ENCODE data around the gene SPI1. TPM values are rescaled to one million over a fixed set of nuclear protein-coding genes. Genes with fewer than 3 reads are reported as not detected.

The SPI1 gene
- polyA plus RNA-seq (2013), result 73.8 TPM

- H3K4me1 ChIP-seq (ENCODE audit: control extremely low read depth in 1 of 4, control insufficient read depth in 4 of 4, insufficient read depth in 4 of 4, low read length in 3 of 4), result peaks cover 3 to 61% (median 58%) of the 10 kb centered on the region in 4 experiments
- CTCF ChIA-PET, result interaction anchor here (0.6 to 8.2 kb wide), 10 partner anchors 9 to 142 kb away, joined by 3 to 136 read pairs (median 9); partner anchors contain the start of gene SLC39A13
- peak within 1 kb of the TSS; percentile 68 to 93 (median 78) for H3K4me3 ChIP-seq (ENCODE audit: control insufficient read depth in 1 of 7, extremely low read depth in 1 of 7, insufficient read depth in 4 of 7, low read depth in 2 of 7, low read length in 6 of 7)
- peak; percentile 93 to 99 (median 98) for DNase-seq
- POLR2A ChIA-PET, result interaction anchor here (0.5 to 3.7 kb wide), 12 partner anchors 9 to 1034 kb away, joined by 3 to 68 read pairs (median 5); partner anchors contain the start of genes PSMC3 and SLC39A13
- H3K9me3 ChIP-seq (ENCODE audit: control extremely low read depth in 1 of 5, control insufficient read depth in 4 of 5, insufficient read depth in 2 of 5, low read depth in 1 of 5, low read length in 4 of 5), result no peaks in the 10 kb centered on the region
- peak within 1 kb of the TSS; percentile 92 to 95 for H3K27ac ChIP-seq (ENCODE audit: insufficient read depth in 1 of 2, low read depth in 1 of 2, low read length in 2 of 2, poor library complexity in 1 of 2, severe bottlenecking in 2 of 2)
- 2% methylated on average over 23 of the region's 31 CpGs for WGBS (ENCODE audit: insufficient coverage)
- H3K27me3 ChIP-seq (replicated peaks in 2 of 5; ENCODE audit: control insufficient read depth in 4 of 5, insufficient read depth in 5 of 5, low read length in 4 of 5), result no peaks in the 10 kb centered on the region
- peaks cover 7 to 41% (median 25%) of the 10 kb centered on the region in 4 experiments for H3K36me3 ChIP-seq (ENCODE audit: control insufficient read depth in 4 of 4, insufficient read depth in 4 of 4, low read length in 3 of 4)
Measured at GRCh38 chr11:47378010-47378835, at the start of gene SPI1. Gene SPI1 (minus strand): TSS chr11:47378547. CDS start chr11:47378353, 194 bp downstream.

- H3K9me3 ChIP-seq (ENCODE audit: control extremely low read depth in 1 of 5, control insufficient read depth in 4 of 5, insufficient read depth in 2 of 5, low read depth in 1 of 5, low read length in 4 of 5), result no peaks in the 10 kb centered on the region
- ChIA-PET CTCF (interaction anchor here (1.0 to 4.0 kb wide), 3 partner anchors 12 to 61 kb away, joined by 3 to 46 read pairs (median 3); no protein-coding TSS in a partner anchor), POLR2A (interaction anchor here (0.6 to 1.0 kb wide), 6 partner anchors 10 to 297 kb away, joined by 3 to 8 read pairs (median 3); partner anchors contain the start of gene SPI1)
- peak within 1 kb of the TSS; percentile 66 to 100 (median 98) for H3K4me3 ChIP-seq (ENCODE audit: control insufficient read depth in 1 of 7, extremely low read depth in 1 of 7, insufficient read depth in 4 of 7, low read depth in 2 of 7, low read length in 6 of 7)
- H3K4me1 ChIP-seq (ENCODE audit: control extremely low read depth in 1 of 4, control insufficient read depth in 4 of 4, insufficient read depth in 4 of 4, low read length in 3 of 4), result peaks cover 5 to 17% (median 13%) of the 10 kb centered on the region in 4 experiments
- peak within 1 kb of the TSS; percentile 98 to 99 for H3K27ac ChIP-seq (ENCODE audit: insufficient read depth in 1 of 2, low read depth in 1 of 2, low read length in 2 of 2, poor library complexity in 1 of 2, severe bottlenecking in 2 of 2)
- peaks cover 0 to 35% (median 17%) of the 10 kb centered on the region in 4 experiments for H3K36me3 ChIP-seq (ENCODE audit: control insufficient read depth in 4 of 4, insufficient read depth in 4 of 4, low read length in 3 of 4)
- H3K27me3 ChIP-seq (replicated peaks in 2 of 5; ENCODE audit: control insufficient read depth in 4 of 5, insufficient read depth in 5 of 5, low read length in 4 of 5), result no peaks in the 10 kb centered on the region
- WGBS (ENCODE audit: insufficient coverage), result under 1% methylated on average over 43 of the region's 62 CpGs
- peak; percentile 97 to 98 (median 97) for DNase-seq
Measured at GRCh38 chr11:47426062-47426956, 48.0 kb upstream of the SPI1 start, which contains the start of gene PSMC3. Gene PSMC3 (minus strand): TSS chr11:47426439. CDS start chr11:47426279, 160 bp downstream.

- Histone ChIP-seq H3K9me3 (ENCODE audit: control extremely low read depth in 1 of 5, control insufficient read depth in 4 of 5, insufficient read depth in 2 of 5, low read depth in 1 of 5, low read length in 4 of 5) (no peaks in the 10 kb centered on the region), H3K4me1 (ENCODE audit: control extremely low read depth in 1 of 4, control insufficient read depth in 4 of 4, insufficient read depth in 4 of 4, low read length in 3 of 4) (peaks cover 5 to 17% (median 13%) of the 10 kb centered on the region in 4 experiments), H3K27ac (ENCODE audit: insufficient read depth in 1 of 2, low read depth in 1 of 2, low read length in 2 of 2, poor library complexity in 1 of 2, severe bottlenecking in 2 of 2) (peak overlapping the region; percentile 98 to 99), H3K27me3 (replicated peaks in 2 of 5; ENCODE audit: control insufficient read depth in 4 of 5, insufficient read depth in 5 of 5, low read length in 4 of 5) (no peaks in the 10 kb centered on the region), H3K36me3 (ENCODE audit: control insufficient read depth in 4 of 4, insufficient read depth in 4 of 4, low read length in 3 of 4) (peaks cover 0 to 40% (median 21%) of the 10 kb centered on the region in 4 experiments), H3K4me3 (ENCODE audit: control insufficient read depth in 1 of 7, extremely low read depth in 1 of 7, insufficient read depth in 4 of 7, low read depth in 2 of 7, low read length in 6 of 7) (peak overlapping the region; percentile 66 to 100 (median 98))
- POLR2A ChIA-PET, result interaction anchor here (0.6 to 1.0 kb wide), 6 partner anchors 9 to 298 kb away, joined by 3 to 8 read pairs (median 3); partner anchors contain the start of gene SPI1
- CTCF ChIA-PET, result interaction anchor here (1.0 to 4.0 kb wide), 4 partner anchors 12 to 167 kb away, joined by 3 to 46 read pairs (median 4); partner anchors contain the start of gene NR1H3
- DNase-seq, result no peak
- WGBS (ENCODE audit: insufficient coverage), result 0% methylated on average over 5 of the region's 14 CpGs
Measured at GRCh38 chr11:47425611-47426010, 47.3 kb upstream of the SPI1 start.

GRCh38 chr11:47418454-47419259 lies 40.3 kb upstream of the SPI1 start:
- 95% methylated on average over 21 of the region's 23 CpGs for WGBS (ENCODE audit: insufficient coverage)
- H3K27me3 ChIP-seq (replicated peaks in 2 of 5; ENCODE audit: control insufficient read depth in 4 of 5, insufficient read depth in 5 of 5, low read length in 4 of 5), result no peaks in the 10 kb centered on the region
- H3K36me3 ChIP-seq (ENCODE audit: control insufficient read depth in 4 of 4, insufficient read depth in 4 of 4, low read length in 3 of 4), result peaks cover 7 to 83% (median 44%) of the 10 kb centered on the region in 4 experiments
- H3K4me3 ChIP-seq (ENCODE audit: control insufficient read depth in 1 of 7, extremely low read depth in 1 of 7, insufficient read depth in 4 of 7, low read depth in 2 of 7, low read length in 6 of 7), result no peak overlapping the region
- CTCF ChIA-PET, result interaction anchor here (1.3 kb wide), 1 partner anchor 22 kb away, joined by 3 read pairs; no protein-coding TSS in a partner anchor
- no peak for DNase-seq
- peak overlapping the region in 1 of 2 experiments; percentile 43 for H3K27ac ChIP-seq (ENCODE audit: insufficient read depth in 1 of 2, low read depth in 1 of 2, low read length in 2 of 2, poor library complexity in 1 of 2, severe bottlenecking in 2 of 2)
- peaks cover 0 to 10% (median 4%) of the 10 kb centered on the region in 4 experiments for H3K4me1 ChIP-seq (ENCODE audit: control extremely low read depth in 1 of 4, control insufficient read depth in 4 of 4, insufficient read depth in 4 of 4, low read length in 3 of 4)
- no peaks in the 10 kb centered on the region for H3K9me3 ChIP-seq (ENCODE audit: control extremely low read depth in 1 of 5, control insufficient read depth in 4 of 5, insufficient read depth in 2 of 5, low read depth in 1 of 5, low read length in 4 of 5)
- POLR2A ChIA-PET, result no interaction called here

GRCh38 chr11:47417712-47418111 lies 39.4 kb upstream of the SPI1 start:
- peaks cover 0 to 10% (median 4%) of the 10 kb centered on the region in 4 experiments for H3K4me1 ChIP-seq (ENCODE audit: control extremely low read depth in 1 of 4, control insufficient read depth in 4 of 4, insufficient read depth in 4 of 4, low read length in 3 of 4)
- CTCF ChIA-PET, result interaction anchor here (1.1 to 1.3 kb wide), 3 partner anchors 9 to 23 kb away, joined by 3 to 7 read pairs (median 4); partner anchors contain the start of gene SLC39A13

More at GRCh38 chr11:47417712-47418111, 39.4 kb upstream of the SPI1 start:
- Histone ChIP-seq H3K36me3 (ENCODE audit: control insufficient read depth in 4 of 4, insufficient read depth in 4 of 4, low read length in 3 of 4) (peaks cover 7 to 77% (median 42%) of the 10 kb centered on the region in 4 experiments), H3K4me3 (ENCODE audit: control insufficient read depth in 1 of 7, extremely low read depth in 1 of 7, insufficient read depth in 4 of 7, low read depth in 2 of 7, low read length in 6 of 7) (no peak overlapping the region), H3K27ac (ENCODE audit: insufficient read depth in 1 of 2, low read depth in 1 of 2, low read length in 2 of 2, poor library complexity in 1 of 2, severe bottlenecking in 2 of 2) (no peak overlapping the region), H3K9me3 (ENCODE audit: control extremely low read depth in 1 of 5, control insufficient read depth in 4 of 5, insufficient read depth in 2 of 5, low read depth in 1 of 5, low read length in 4 of 5) (no peaks in the 10 kb centered on the region), H3K27me3 (replicated peaks in 2 of 5; ENCODE audit: control insufficient read depth in 4 of 5, insufficient read depth in 5 of 5, low read length in 4 of 5) (no peaks in the 10 kb centered on the region)
- WGBS (ENCODE audit: insufficient coverage), result 96% methylated on average over 5 of the region's 6 CpGs
- no peak for DNase-seq
- POLR2A ChIA-PET, result interaction anchor here (0.7 kb wide), 1 partner anchor 199 kb away, joined by 3 read pairs; no protein-coding TSS in a partner anchor

Data from common myeloid progenitor, CD34-positive (primary cell).